ENCODE data around the gene NLRX1. TPM values are rescaled to one million over a fixed set of nuclear protein-coding genes. Genes with fewer than 3 reads are reported as not detected.

NLRX1 gene
- total and polyA plus RNA-seq, 10 of the 15 experiments (the other 5 are each of a cell fraction or from before 2014, with no cell fraction given), result 0.85 to 18.5 (median 10.0) TPM

- H3K27ac ChIP-seq (ENCODE audit: control insufficient read depth, insufficient read depth), result no peak overlapping the region
- no peaks in the 10 kb centered on the region for H3K9me3 ChIP-seq (replicated peaks; ENCODE audit: control insufficient read depth, insufficient read depth, low read length)
- peaks cover 3% of the 10 kb centered on the region; the same call in 1 of the 2 replicates for H3K4me1 ChIP-seq (ENCODE audit: control insufficient read depth, insufficient read depth, low read length)
- H3K4me2 ChIP-seq (ENCODE audit: control insufficient read depth, insufficient read depth), result no peak overlapping the region
- TF ChIP-seq SIN3A (IDR thresholded peaks at IDR 0.05; ENCODE audit: low read depth, low read length) (no peak), CREM (IDR thresholded peaks at IDR 0.05; ENCODE audit: low read depth) (no peak)
- TF ChIP-seq, protein P1, sequence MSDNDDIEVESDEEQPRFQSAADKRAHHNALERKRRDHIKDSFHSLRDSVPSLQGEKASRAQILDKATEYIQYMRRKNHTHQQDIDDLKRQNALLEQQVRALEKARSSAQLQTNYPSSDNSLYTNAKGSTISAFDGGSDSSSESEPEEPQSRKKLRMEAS (IDR thresholded peaks at IDR 0.05; ENCODE audit: low read depth, low read length), result no peak
- TF ChIP-seq, protein P2, sequence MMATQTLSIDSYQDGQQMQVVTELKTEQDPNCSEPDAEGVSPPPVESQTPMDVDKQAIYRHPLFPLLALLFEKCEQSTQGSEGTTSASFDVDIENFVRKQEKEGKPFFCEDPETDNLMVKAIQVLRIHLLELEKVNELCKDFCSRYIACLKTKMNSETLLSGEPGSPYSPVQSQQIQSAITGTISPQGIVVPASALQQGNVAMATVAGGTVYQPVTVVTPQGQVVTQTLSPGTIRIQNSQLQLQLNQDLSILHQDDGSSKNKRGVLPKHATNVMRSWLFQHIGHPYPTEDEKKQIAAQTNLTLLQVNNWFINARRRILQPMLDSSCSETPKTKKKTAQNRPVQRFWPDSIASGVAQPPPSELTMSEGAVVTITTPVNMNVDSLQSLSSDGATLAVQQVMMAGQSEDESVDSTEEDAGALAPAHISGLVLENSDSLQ (IDR thresholded peaks at IDR 0.05), result no peak
- no peak overlapping the region for H3K9ac ChIP-seq (ENCODE audit: control insufficient read depth, insufficient read depth, low read length)
- WGBS (ENCODE audit: insufficient coverage, insufficient replicate concordance, low lambda C conversion rate, missing lambda C conversion rate), result 99% methylated on average over 4 of the region's 4 CpGs
- DNase-seq (ENCODE audit: low read depth, low spot score), result no peak
- FAIRE-seq, result no peak
- H3K4me3 ChIP-seq, result no peak overlapping the region
- intact Hi-C loops (cut with micrococcal nuclease; ENCODE audit: unreplicated experiment) (no loop called here), in situ Hi-C loops (cut with MboI) (no loop called here)
- CTCF ChIA-PET, result interaction anchor here (0.6 to 1.0 kb wide), 3 partner anchors 20 to 124 kb away, joined by 3 to 4 read pairs (median 3); partner anchors contain the start of gene CBL
- ATAC-seq, result no peak
- H4K20me1 ChIP-seq (ENCODE audit: control insufficient read depth, insufficient read depth), result no peaks in the 10 kb centered on the region
- POLR2A ChIA-PET, result interaction anchor here (0.7 to 0.8 kb wide), 2 partner anchors 11 to 91 kb away, joined by 3 read pairs; no protein-coding TSS in a partner anchor
- no peaks in the 10 kb centered on the region for H3K27me3 ChIP-seq (replicated peaks in 1 of 2; ENCODE audit: control insufficient read depth in 2 of 2, insufficient read depth in 2 of 2, low read length in 1 of 2)
- SMC1A ChIA-PET (ENCODE audit: uncharacterized antibody, unreplicated experiment), result interaction anchor here (0.6 to 2.2 kb wide), 3 partner anchors 33 to 974 kb away, joined by 3 to 7 read pairs (median 6); no protein-coding TSS in a partner anchor
- peaks cover 0 to 11% of the 10 kb centered on the region in 2 experiments; a peak in 2 of 4 replicates for H3K36me3 ChIP-seq (ENCODE audit: control insufficient read depth in 2 of 2, insufficient read depth in 2 of 2, low read length in 1 of 2)
- no TSS peak for BruUV-seq (replicated peaks)
- no peak overlapping the region for H2AFZ ChIP-seq (ENCODE audit: control insufficient read depth, low read depth, low read length)
- RAD21 ChIA-PET (ENCODE audit: unreplicated experiment), result interaction anchor here (1.2 kb wide), 1 partner anchor 34 kb away, joined by 6 read pairs; no protein-coding TSS in a partner anchor
- peaks cover 41% of the 10 kb centered on the region for H3K79me2 ChIP-seq (ENCODE audit: control insufficient read depth, insufficient read depth, low read length)
Measured at GRCh38 chr11:119229741-119230140, 61.2 kb downstream of the NLRX1 start.

Other genes starting within 250 kb of the NLRX1 start
Only the 7 nearest of the 21 such genes appear.
- 15.8 and 20.8 TPM in 2 replicates for gene HMBS, start 83.8 kb upstream of the NLRX1 start, total RNA-seq (2014; rRNA removed)
- 20.3 and 21.2 TPM in 2 replicates for gene HMBS, start 83.8 kb upstream of the NLRX1 start, total RNA-seq (2014; rRNA removed; fragmentation: Illumina TruSeq; extraction: Trizol)
- gene HMBS, start 83.8 kb upstream of the NLRX1 start, total RNA-seq (2021), result 50.6 and 53.0 TPM in 2 replicates
- 39.6 and 52.0 TPM in 2 replicates for gene HMBS, start 83.8 kb upstream of the NLRX1 start, polyA plus RNA-seq (2011; rRNA removed)
- gene HMBS, start 83.8 kb upstream of the NLRX1 start, polyA plus RNA-seq (2014; fragmentation: Illumina TruSeq; extraction: Trizol), result 39.3 and 47.4 TPM in 2 replicates
- 10 to 100 TPM; 17.7 to 27.6 TPM for gene HMBS, start 83.8 kb upstream of the NLRX1 start, polyA plus RNA-seq (2014; fragmentation: Nextera tagmentation; extraction: Ambion mirVana)
- gene HMBS, start 83.8 kb upstream of the NLRX1 start, polyA plus RNA-seq (2014; rRNA removed), result 54.5 and 63.0 TPM in 2 replicates
- gene HMBS, start 83.8 kb upstream of the NLRX1 start, polyA plus RNA-seq (2016; fragmentation: Nextera tagmentation; extraction: Ambion mirVana), result 10 to 100 TPM; 92.4 to 96.7 TPM
- 34.8 and 38.3 TPM in 2 replicates for gene DPAGT1, start 66.9 kb upstream of the NLRX1 start, total RNA-seq (2014; rRNA removed)
- gene DPAGT1, start 66.9 kb upstream of the NLRX1 start, total RNA-seq (2014; rRNA removed; fragmentation: Illumina TruSeq; extraction: Trizol), result 16.9 and 20.5 TPM in 2 replicates
- gene DPAGT1, start 66.9 kb upstream of the NLRX1 start, total RNA-seq (2021), result 46.6 and 54.8 TPM in 2 replicates
- gene DPAGT1, start 66.9 kb upstream of the NLRX1 start, polyA plus RNA-seq (2011; rRNA removed), result 36.2 and 65.5 TPM in 2 replicates
- 53.7 and 54.1 TPM in 2 replicates for gene DPAGT1, start 66.9 kb upstream of the NLRX1 start, polyA plus RNA-seq (2014; fragmentation: Illumina TruSeq; extraction: Trizol)
- 10 to 100 TPM; 33.0 to 47.8 TPM for gene DPAGT1, start 66.9 kb upstream of the NLRX1 start, polyA plus RNA-seq (2014; fragmentation: Nextera tagmentation; extraction: Ambion mirVana)
- gene DPAGT1, start 66.9 kb upstream of the NLRX1 start, polyA plus RNA-seq (2014; rRNA removed), result 48.9 and 57.6 TPM in 2 replicates
- gene DPAGT1, start 66.9 kb upstream of the NLRX1 start, polyA plus RNA-seq (2016; fragmentation: Nextera tagmentation; extraction: Ambion mirVana), result 10 to 100 TPM; 93.1 to 95.6 TPM
- gene C2CD2L, start 61.4 kb upstream of the NLRX1 start, total RNA-seq (2014; rRNA removed), result 4.7 and 4.9 TPM in 2 replicates
- gene C2CD2L, start 61.4 kb upstream of the NLRX1 start, total RNA-seq (2014; rRNA removed; fragmentation: Illumina TruSeq; extraction: Trizol), result 3.9 and 4.8 TPM in 2 replicates
- 9.6 and 11.0 TPM in 2 replicates for gene C2CD2L, start 61.4 kb upstream of the NLRX1 start, total RNA-seq (2021)
- gene C2CD2L, start 61.4 kb upstream of the NLRX1 start, polyA plus RNA-seq (2011; rRNA removed), result 2.9 and 5.2 TPM in 2 replicates
- gene C2CD2L, start 61.4 kb upstream of the NLRX1 start, polyA plus RNA-seq (2014; fragmentation: Illumina TruSeq; extraction: Trizol), result 2.7 and 7.3 TPM in 2 replicates
- under 1 TPM; 0.21 to 0.42 TPM for gene C2CD2L, start 61.4 kb upstream of the NLRX1 start, polyA plus RNA-seq (2014; fragmentation: Nextera tagmentation; extraction: Ambion mirVana)
- gene C2CD2L, start 61.4 kb upstream of the NLRX1 start, polyA plus RNA-seq (2014; rRNA removed), result 7.4 and 10.5 TPM in 2 replicates
- gene C2CD2L, start 61.4 kb upstream of the NLRX1 start, polyA plus RNA-seq (2016; fragmentation: Nextera tagmentation; extraction: Ambion mirVana), result 1 to 10 TPM; 3.1 to 5.5 TPM
- gene HINFP, start 47.1 kb upstream of the NLRX1 start, total RNA-seq (2014; rRNA removed), result 17.9 and 18.0 TPM in 2 replicates
- gene HINFP, start 47.1 kb upstream of the NLRX1 start, total RNA-seq (2014; rRNA removed; fragmentation: Illumina TruSeq; extraction: Trizol), result 12.2 and 15.1 TPM in 2 replicates
- 16.1 and 24.5 TPM in 2 replicates for gene HINFP, start 47.1 kb upstream of the NLRX1 start, total RNA-seq (2021)
- gene HINFP, start 47.1 kb upstream of the NLRX1 start, polyA plus RNA-seq (2011; rRNA removed), result 16.2 and 25.9 TPM in 2 replicates
- 18.1 and 18.6 TPM in 2 replicates for gene HINFP, start 47.1 kb upstream of the NLRX1 start, polyA plus RNA-seq (2014; fragmentation: Illumina TruSeq; extraction: Trizol)
- gene HINFP, start 47.1 kb upstream of the NLRX1 start, polyA plus RNA-seq (2014; fragmentation: Nextera tagmentation; extraction: Ambion mirVana), result 10 to 100 TPM; 13.1 to 18.9 TPM
- gene HINFP, start 47.1 kb upstream of the NLRX1 start, polyA plus RNA-seq (2014; rRNA removed), result 26.3 and 27.4 TPM in 2 replicates
- 10 to 100 TPM; 17.9 to 18.6 TPM for gene HINFP, start 47.1 kb upstream of the NLRX1 start, polyA plus RNA-seq (2016; fragmentation: Nextera tagmentation; extraction: Ambion mirVana)
- not detected in 2 replicates for gene ABCG4, start 19.7 kb upstream of the NLRX1 start, total RNA-seq (2014; rRNA removed)
- not detected in 2 replicates for gene ABCG4, start 19.7 kb upstream of the NLRX1 start, total RNA-seq (2014; rRNA removed; fragmentation: Illumina TruSeq; extraction: Trizol)
- gene ABCG4, start 19.7 kb upstream of the NLRX1 start, total RNA-seq (2021), result not detected in 2 replicates
- gene ABCG4, start 19.7 kb upstream of the NLRX1 start, polyA plus RNA-seq (2011; rRNA removed), result not detected in 2 replicates
- not detected in 2 replicates for gene ABCG4, start 19.7 kb upstream of the NLRX1 start, polyA plus RNA-seq (2014; fragmentation: Illumina TruSeq; extraction: Trizol)
- not detected for gene ABCG4, start 19.7 kb upstream of the NLRX1 start, polyA plus RNA-seq (2014; fragmentation: Nextera tagmentation; extraction: Ambion mirVana)
- gene ABCG4, start 19.7 kb upstream of the NLRX1 start, polyA plus RNA-seq (2014; rRNA removed), result 0.04 TPM in 1 of 2 replicates, not detected in the other
- gene ABCG4, start 19.7 kb upstream of the NLRX1 start, polyA plus RNA-seq (2016; fragmentation: Nextera tagmentation; extraction: Ambion mirVana), result not detected
- not detected in 2 replicates for gene NHERF4, start 16.8 kb downstream of the NLRX1 start, total RNA-seq (2014; rRNA removed)
- not detected in 2 replicates for gene NHERF4, start 16.8 kb downstream of the NLRX1 start, total RNA-seq (2014; rRNA removed; fragmentation: Illumina TruSeq; extraction: Trizol)
- 0.15 TPM in 1 of 2 replicates, not detected in the other for gene NHERF4, start 16.8 kb downstream of the NLRX1 start, total RNA-seq (2021)
- not detected in 2 replicates for gene NHERF4, start 16.8 kb downstream of the NLRX1 start, polyA plus RNA-seq (2011; rRNA removed)
- not detected in 2 replicates for gene NHERF4, start 16.8 kb downstream of the NLRX1 start, polyA plus RNA-seq (2014; fragmentation: Illumina TruSeq; extraction: Trizol)
- gene NHERF4, start 16.8 kb downstream of the NLRX1 start, polyA plus RNA-seq (2014; fragmentation: Nextera tagmentation; extraction: Ambion mirVana), result not detected
- not detected in 2 replicates for gene NHERF4, start 16.8 kb downstream of the NLRX1 start, polyA plus RNA-seq (2014; rRNA removed)
- gene NHERF4, start 16.8 kb downstream of the NLRX1 start, polyA plus RNA-seq (2016; fragmentation: Nextera tagmentation; extraction: Ambion mirVana), result not detected
- 9.3 and 9.6 TPM in 2 replicates for gene CBL, start 37.6 kb downstream of the NLRX1 start, total RNA-seq (2014; rRNA removed)
- gene CBL, start 37.6 kb downstream of the NLRX1 start, total RNA-seq (2014; rRNA removed; fragmentation: Illumina TruSeq; extraction: Trizol), result 9.4 and 10.0 TPM in 2 replicates
- gene CBL, start 37.6 kb downstream of the NLRX1 start, total RNA-seq (2021), result 25.4 and 27.1 TPM in 2 replicates
- gene CBL, start 37.6 kb downstream of the NLRX1 start, polyA plus RNA-seq (2011; rRNA removed), result 14.5 and 18.4 TPM in 2 replicates
- 21.5 and 25.9 TPM in 2 replicates for gene CBL, start 37.6 kb downstream of the NLRX1 start, polyA plus RNA-seq (2014; fragmentation: Illumina TruSeq; extraction: Trizol)
- gene CBL, start 37.6 kb downstream of the NLRX1 start, polyA plus RNA-seq (2014; fragmentation: Nextera tagmentation; extraction: Ambion mirVana), result 1 to 10 TPM; 3.9 to 7.6 TPM
- 11.6 and 12.1 TPM in 2 replicates for gene CBL, start 37.6 kb downstream of the NLRX1 start, polyA plus RNA-seq (2014; rRNA removed)
- 1 to 10 TPM; 8.2 to 8.8 TPM for gene CBL, start 37.6 kb downstream of the NLRX1 start, polyA plus RNA-seq (2016; fragmentation: Nextera tagmentation; extraction: Ambion mirVana)

All from GM12878 (cell line).